Endothelial cell of umbilical vein (primary cell): ENCODE data around the gene RSPH6A. TPM values are rescaled to one million over a fixed set of nuclear protein-coding genes. Genes with fewer than 3 reads are reported as not detected.

Experiments used
- BruUV-seq: library from RNA; stranded (reverse); fragments of 400-500 nt; replicated peaks from 2 replicates; lab custom pipeline; 2021; lab: Mats Ljungman, UMichigan
- CTCF ChIA-PET: fragments of 300-600, 350-600 bp; sonication (Branson Sonifier 250); formaldehyde crosslinking; loops from one replicate; lab custom pipeline; 2021; ENCODE audit warnings: antibody characterized with exemption, inconsistent platforms; lab: Charles Lee
- POLR2A ChIA-PET: fragments of 300-600, 350-600 bp; sonication (Branson Sonifier 250); formaldehyde crosslinking; loops from one replicate; lab custom pipeline; 2021; ENCODE audit warnings: antibody characterized with exemption, inconsistent platforms; lab: Charles Lee
- DNase-seq: peaks from one replicate; pipeline ENCODE4 v3.0.0-alpha.2; 2011; ENCODE audit warnings: low read depth, low spot score
- FAIRE-seq: peaks from 2 replicates; lab custom pipeline; 2011; peaks lifted over from hg19 to GRCh38; lab: Jason Lieb, UNC
- H2AFZ ChIP-seq: 2 replicates; pipeline ENCODE4 v1.6.0; 2012; ENCODE audit warnings: low read depth, low read length, control low read depth, inconsistent platforms
- H3K27ac ChIP-seq: 2 replicates; pipeline ENCODE4 v1.5.1; 2011; ENCODE audit warnings: low read depth, mild to moderate bottlenecking, control low read depth, low read length, moderate library complexity; ENCODE audit not compliant: insufficient read depth
- H3K27me3 ChIP-seq, 2 experiments: 2 replicates each; pipeline versions ENCODE4 v1.6.0 to v1.6.1; 2011; ENCODE audit warnings: low read length in 2 of 2, mixed read lengths in 1 of 2; ENCODE audit not compliant: control insufficient read depth in 2 of 2, insufficient read depth in 2 of 2
- H3K36me3 ChIP-seq, 2 experiments: 2 replicates in 1 of 2; 3 replicates in 1 of 2; pipeline ENCODE4 v1.5.1; 2011; ENCODE audit warnings: low read length in 2 of 2, mild to moderate bottlenecking in 1 of 2, moderate library complexity in 1 of 2; ENCODE audit not compliant: control insufficient read depth in 2 of 2, insufficient read depth in 2 of 2; ENCODE audit errors: extremely low read depth in 1 of 2
- H3K4me1 ChIP-seq: 3 replicates; pipeline ENCODE4 v1.5.1; 2011; ENCODE audit warnings: mild to moderate bottlenecking, low read length; ENCODE audit not compliant: control insufficient read depth, insufficient read depth; ENCODE audit errors: extremely low read depth
- H3K4me2 ChIP-seq: 2 replicates; pipeline ENCODE4 v1.6.1; 2011; ENCODE audit warnings: low read length, control low read depth, mixed read lengths; ENCODE audit not compliant: insufficient read depth
- H3K4me3 ChIP-seq, 3 experiments: fragments of 200-600 bp in 1 of 3; sonication (generic), shearing (Covaris generic) in 1 of 3; replicated peaks in 1 of 3; 2 replicates each; pipeline ENCODE4 v1.5.1; 2011 to 2016; ENCODE audit warnings: control low read depth in 3 of 3, low read length in 3 of 3, mild to moderate bottlenecking in 2 of 3, inconsistent platforms in 1 of 3, low read depth in 1 of 3, moderate library complexity in 1 of 3; ENCODE audit not compliant: insufficient read depth in 1 of 3
- H3K79me2 ChIP-seq: 2 replicates; pipeline ENCODE4 v1.6.0; 2012; ENCODE audit warnings: low read length, inconsistent platforms; ENCODE audit not compliant: control insufficient read depth, insufficient read depth
- H3K9ac ChIP-seq: replicated peaks from 2 replicates; pipeline ENCODE3; 2011; ENCODE audit warnings: low read length, control low read depth; ENCODE audit not compliant: insufficient read depth; ENCODE audit errors: extremely low read depth
- H3K9me1 ChIP-seq: replicated peaks from 3 replicates; pipeline ENCODE4 v1.6.0; 2011; ENCODE audit warnings: mild to moderate bottlenecking, low read length; ENCODE audit not compliant: control insufficient read depth, insufficient read depth; ENCODE audit errors: extremely low read depth
- H3K9me3 ChIP-seq: replicated peaks from 2 replicates; pipeline ENCODE4 v1.5.1; 2012; ENCODE audit warnings: low read length, inconsistent platforms; ENCODE audit not compliant: control insufficient read depth, insufficient read depth
- H4K20me1 ChIP-seq: replicated peaks from 2 replicates; pipeline ENCODE3; 2011; ENCODE audit warnings: mild to moderate bottlenecking, low read length; ENCODE audit not compliant: control insufficient read depth, insufficient read depth; ENCODE audit errors: extremely low read depth
- FOS ChIP-seq: IDR thresholded peaks from 2 replicates; pipeline ENCODE4 v1.6.1; 2011; ENCODE audit warnings: mild to moderate bottlenecking, low read length, moderate library complexity, borderline replicate concordance; ENCODE audit not compliant: insufficient read depth
- GATA2 ChIP-seq: IDR thresholded peaks from 2 replicates; pipeline ENCODE4 v1.7.0; 2011; ENCODE audit warnings: low read depth, mild to moderate bottlenecking, moderate library complexity, mixed read lengths, low read length; ENCODE audit not compliant: insufficient read length, insufficient read depth
- JUN ChIP-seq: IDR thresholded peaks from 2 replicates; pipeline ENCODE4 v1.6.1; 2011; ENCODE audit warnings: borderline replicate concordance, low read depth; ENCODE audit not compliant: insufficient read length, insufficient read depth
- MAX ChIP-seq: IDR thresholded peaks from 2 replicates; pipeline ENCODE4 v1.6.1; 2011; ENCODE audit not compliant: insufficient read depth, insufficient read length
- POLR2A ChIP-seq: IDR thresholded peaks from 2 replicates; pipeline ENCODE4 v1.6.1; 2012; ENCODE audit warnings: low read depth, mild to moderate bottlenecking, control low read depth, low read length
- POLR2AphosphoS5 ChIP-seq: IDR thresholded peaks from 2 replicates; pipeline ENCODE4 v1.6.1; 2012; ENCODE audit warnings: low read depth, mild to moderate bottlenecking, control low read depth, low read length, moderate library complexity; ENCODE audit not compliant: insufficient read depth
- dilution Hi-C: fragments of 300-500 bp; cut with MboI; formaldehyde crosslinking; loops from one replicate; pipeline ENCODE4 v1.15.0; 2019; ENCODE audit warnings: low sequenced_read_pairs; ENCODE audit not compliant: extremely low pct_ligation_motif_present
- intact Hi-C: fragments of 100-400 bp; cut with micrococcal nuclease; formaldehyde crosslinking; loops from one replicate; pipeline ENCODE4 v1.10.0; 2022
- polyA plus RNA-seq, 4 experiments: library from polyadenylated mRNA; depleted of rRNA in 3 of 4; stranded (reverse) in 3 of 4; unstranded in 1 of 4; fragments of >200 nt; gene quantifications; 2 replicates each; pipeline versions ENCODE4 v1.2.1 to v1.2.3, GENCODE V29; 2011 to 2012; ENCODE audit warnings: missing spikeins in 1 of 4
- total RNA-seq: library from RNA; stranded (reverse); gene quantifications from 2 replicates; pipeline ENCODE4 v1.2.3, GENCODE V29; 2021

Gene RSPH6A
- total and polyA plus RNA-seq, 2 donors (not counting 3 experiments of a cell fraction or from before 2014, with no cell fraction given), result 0.03 to 0.62 TPM

GRCh38 chr19:45767881-45768654, 47.0 kb downstream of the RSPH6A start:
- no peaks in the 10 kb centered on the region for H3K9me1 ChIP-seq
- H3K27me3 ChIP-seq, result no peaks in the 10 kb centered on the region
- H3K36me3 ChIP-seq, result peaks cover 0 to 3% of the 10 kb centered on the region in 2 experiments
- H3K27ac ChIP-seq, result peak overlapping the region; percentile 3
- H3K9me3 ChIP-seq, result no peaks in the 10 kb centered on the region
- H3K9ac ChIP-seq, result peak overlapping the region; percentile 65
- intact Hi-C loops (loop anchor here (1.0 kb wide), 1 partner anchor 75 kb away; no protein-coding TSS in a partner anchor), dilution Hi-C loops (no loop called here)
- TF ChIP-seq POLR2AphosphoS5, result peak; percentile 47
- peak; percentile 51 for TF ChIP-seq POLR2A
- TF ChIP-seq GATA2, result no peak
- peaks cover 2% of the 10 kb centered on the region for H3K79me2 ChIP-seq
- peak overlapping the region; percentile 61 to 92 (median 82) for H3K4me3 ChIP-seq
- H4K20me1 ChIP-seq, result no peaks in the 10 kb centered on the region
- CTCF ChIA-PET, result interaction anchor here (1.0 to 6.7 kb wide), 10 partner anchors 10 to 75 kb away, joined by 3 to 125 read pairs (median 21); partner anchors contain the start of genes DMPK, FBXO46, QPCTL and SNRPD2
- POLR2A ChIA-PET, result interaction anchor here (0.6 to 2.4 kb wide), 4 partner anchors 37 to 303 kb away, joined by 3 to 24 read pairs (median 6); partner anchors contain the start of genes FBXO46 and QPCTL
- H3K4me2 ChIP-seq, result peak overlapping the region; percentile 66
- DNase-seq, result peak; percentile 72
- peak; percentile 24 for FAIRE-seq
- peak overlapping the region; percentile 59 for H2AFZ ChIP-seq
- peaks cover 14% of the 10 kb centered on the region for H3K4me1 ChIP-seq
- BruUV-seq, result no TSS peak

GRCh38 chr19:45767410-45767880, 47.7 kb downstream of the RSPH6A start:
- Histone ChIP-seq H3K4me2 (peak overlapping the region; percentile 66), H3K36me3 (peaks cover 0 to 3% of the 10 kb centered on the region in 2 experiments), H3K4me3 (peak overlapping the region; percentile 61 to 92 (median 82)), H3K9ac (peak overlapping the region; percentile 65), H2AFZ (peak overlapping the region; percentile 59), H3K27ac (peak overlapping the region; percentile 40), H3K9me3 (no peaks in the 10 kb centered on the region), H3K9me1 (no peaks in the 10 kb centered on the region), H4K20me1 (no peaks in the 10 kb centered on the region), H3K27me3 (no peaks in the 10 kb centered on the region), H3K79me2 (peaks cover 2% of the 10 kb centered on the region), H3K4me1 (peaks cover 14% of the 10 kb centered on the region)
- dilution Hi-C loops, result no loop called here
- intact Hi-C loops, result loop anchor here (1.0 kb wide), 1 partner anchor 74 kb away; no protein-coding TSS in a partner anchor
- peak; percentile 84 for FAIRE-seq
- BruUV-seq, result no TSS peak
- DNase-seq, result peak; percentile 70
- CTCF ChIA-PET, result interaction anchor here (1.0 to 6.7 kb wide), 7 partner anchors 9 to 74 kb away, joined by 4 to 125 read pairs (median 10); partner anchors contain the start of genes FBXO46, QPCTL and SNRPD2
- no peak for TF ChIP-seq FOS
- TF ChIP-seq MAX, result no peak
- no peak for TF ChIP-seq POLR2AphosphoS5
- no peak for TF ChIP-seq JUN
- POLR2A ChIA-PET, result interaction anchor here (1.4 to 2.4 kb wide), 2 partner anchors 50 to 75 kb away, joined by 4 to 24 read pairs; partner anchors contain the start of gene QPCTL
